ENCODE results near the gene PYHIN1. TPM values are rescaled to one million over a fixed set of nuclear protein-coding genes. Genes with fewer than 3 reads are reported as not detected.

PYHIN1 gene
- polyA plus RNA-seq, 1 of the 3 experiments (the other 2 are of a cell fraction), result not detected

GRCh38 chr1:158916085-158916484 is 15.3 kb upstream of the PYHIN1 start:
- Histone ChIP-seq H3K4me1 (ENCODE audit: control insufficient read depth in 1 of 2, insufficient read depth in 2 of 2, low read depth in 1 of 2, low read length in 1 of 2) (no peaks in the 10 kb centered on the region), H3K9me2 (0 out of 2 replicates have a peak, but pooled peaks cover 7% of the 10 kb centered on the region), H3K36me3 (replicated peaks in 1 of 2; ENCODE audit: control insufficient read depth in 1 of 2, insufficient read depth in 2 of 2, low read length in 1 of 2) (no peaks in the 10 kb centered on the region), H3K4me2 (no peak overlapping the region), H3K4me3 (ENCODE audit: low read depth in 2 of 2, low read length in 1 of 2) (no peak overlapping the region), H3K79me2 (ENCODE audit: insufficient read depth) (no peaks in the 10 kb centered on the region), H3K27ac (ENCODE audit: low read depth in 2 of 2, low read length in 1 of 2) (no peak overlapping the region), H3K9ac (no peak overlapping the region), H3K27me3 (ENCODE audit: insufficient read depth) (no peaks in the 10 kb centered on the region), H4K20me1 (ENCODE audit: insufficient read depth) (no peaks in the 10 kb centered on the region), H3F3A (replicated peaks; ENCODE audit: insufficient read depth) (no peaks in the 10 kb centered on the region), H2AFZ (ENCODE audit: low read depth) (no peak overlapping the region), H3K9me3 (no peaks in the 10 kb centered on the region)
- POLR2A ChIA-PET, result no interaction called here
- no peak for DNase-seq
- CTCF ChIA-PET, result no interaction called here
- TF ChIP-seq GABPA (IDR thresholded peaks at IDR 0.05; ENCODE audit: low read depth) (no peak), NRF1 (IDR thresholded peaks at IDR 0.05; ENCODE audit: low read depth, low read length) (no peak), CTCF (IDR thresholded peaks at IDR 0.05) (no peak), JUND (IDR thresholded peaks at IDR 0.05) (no peak), MAX (IDR thresholded peaks at IDR 0.05; ENCODE audit: low read depth) (no peak), EP300 (IDR thresholded peaks at IDR 0.05; ENCODE audit: borderline replicate concordance in 1 of 2, low read depth in 1 of 2, low read length in 1 of 2) (no peak), MXI1 (IDR thresholded peaks at IDR 0.05; ENCODE audit: low read depth, low read length) (no peak), PBX3 (IDR thresholded peaks at IDR 0.05) (no peak), REST (IDR thresholded peaks at IDR 0.05; ENCODE audit: low read depth, low read length) (no peak), SIN3A (IDR thresholded peaks at IDR 0.05; ENCODE audit: borderline replicate concordance, low read depth, low read length) (no peak), USF1 (IDR thresholded peaks at IDR 0.05; ENCODE audit: borderline replicate concordance, low read depth) (no peak), ZBTB33 (IDR thresholded peaks at IDR 0.05; ENCODE audit: borderline replicate concordance, low read depth) (no peak), SMC3 (IDR thresholded peaks at IDR 0.05; ENCODE audit: low read depth, low read length) (no peak), TAF1 (IDR thresholded peaks at IDR 0.05; ENCODE audit: borderline replicate concordance, low read depth, low read length) (no peak), YY1 (IDR thresholded peaks at IDR 0.05; ENCODE audit: low read depth) (no peak)
- WGBS (ENCODE audit: low lambda C conversion rate), result 0% methylated on average over 1 of the region's 1 CpG

Measured in SK-N-SH (cell line).